ENCODE measurements around the gene BMPR1A. TPM values are rescaled to one million over a fixed set of nuclear protein-coding genes. Genes with fewer than 3 reads are reported as not detected.

BMPR1A gene
- total and polyA plus RNA-seq, 9 of the 15 experiments (the other 6 are each of a cell fraction or from before 2014, with no cell fraction given): 1.6 to 17.5 (median 9.1) TPM

DNA sequence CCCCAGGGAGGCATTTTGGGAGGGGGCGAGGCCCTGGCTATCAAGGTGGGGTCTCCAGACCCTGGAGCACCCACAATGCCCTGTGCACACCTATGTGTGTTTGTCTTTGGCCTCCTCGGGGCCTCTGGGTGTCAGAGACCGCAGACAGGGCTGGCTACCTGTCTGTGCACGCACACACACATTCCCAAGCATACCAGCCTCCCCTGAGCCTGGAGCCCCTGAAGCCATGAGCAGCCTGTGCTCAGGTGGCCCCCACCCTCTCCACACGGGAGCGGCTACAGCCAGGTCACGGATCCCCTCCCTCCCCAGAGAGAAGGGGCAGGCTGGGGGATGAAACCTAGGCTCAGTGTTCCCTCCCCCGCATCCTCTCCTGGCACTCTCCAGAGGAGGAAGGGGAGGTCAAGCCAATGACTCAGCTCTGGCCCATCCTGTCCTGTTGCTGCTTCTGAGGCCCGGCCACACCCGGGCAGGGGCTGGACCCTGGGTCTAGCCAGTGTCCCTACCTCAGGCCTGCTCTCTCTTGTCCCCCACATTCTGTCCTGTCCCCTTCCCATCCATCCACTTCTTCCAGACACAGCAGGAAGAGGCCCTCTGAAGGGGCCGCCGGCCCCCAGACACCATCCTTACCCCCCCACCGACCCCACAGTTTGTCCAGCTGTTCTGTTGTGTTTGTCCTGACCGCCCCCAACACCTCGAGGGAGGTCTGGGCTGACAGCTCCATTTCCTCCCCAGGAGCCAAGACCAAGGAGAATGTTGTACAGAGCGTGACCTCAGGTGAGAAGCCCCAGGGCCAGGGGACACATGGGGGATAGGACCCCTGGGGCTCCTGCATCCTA is 202.7 kb downstream of the BMPR1A start:
- H4K20me1 ChIP-seq (replicated peaks; ENCODE audit: control insufficient read depth, insufficient read depth, low read length): no peaks in the 10 kb centered on the region
- POLR2A ChIA-PET: no interaction called here
- no peaks in the 10 kb centered on the region for H3K27me3 ChIP-seq (ENCODE audit: control insufficient read depth in 2 of 2, insufficient read depth in 2 of 2, low read length in 2 of 2)
- H3K9ac ChIP-seq (ENCODE audit: insufficient read depth in 1 of 2, low read depth in 2 of 2, low read length in 2 of 2): peak overlapping the region; percentile 79 to 90
- CTCF ChIA-PET (ENCODE audit: low intra/inter-chr PET ratio): interaction anchor here (4.5 kb wide), 1 partner anchor 20 kb away, joined by 28 read pairs; no protein-coding TSS in a partner anchor
- H3K36me3 ChIP-seq (ENCODE audit: control insufficient read depth, insufficient read depth, low read length): peaks cover 4% of the 10 kb centered on the region; the same call in 2 of the 3 replicates
- no peaks in the 10 kb centered on the region for H3K9me3 ChIP-seq (replicated peaks; ENCODE audit: control insufficient read depth, insufficient read depth, low read depth, low read length)
- peak overlapping the region; percentile 83 for H3K4me2 ChIP-seq (ENCODE audit: insufficient read depth, low read length)
- H3K9me1 ChIP-seq (ENCODE audit: control insufficient read depth, insufficient read depth, low read length): no peaks in the 10 kb centered on the region
- FAIRE-seq: peak; percentile 99
- H3K27ac ChIP-seq (ENCODE audit: extremely low read depth, low read depth, low read length): peak overlapping the region; percentile 91
- peak; percentile 80 to 94 (median 84) for DNase-seq (ENCODE audit: extremely low read depth in 1 of 4, low spot score in 3 of 4)
- in situ Hi-C loops (cut with MboI): no loop called here
- intact Hi-C loops (cut with micrococcal nuclease): no loop called here
- WGBS (ENCODE audit: insufficient coverage, low coverage, missing lambda C conversion rate): 3% methylated on average over 8 of the region's 16 CpGs
- peak; percentile 77 for ATAC-seq
- peak overlapping the region; percentile 49 for H3K4me3 ChIP-seq
- H2AFZ ChIP-seq (ENCODE audit: low read depth, low read length): peak overlapping the region; percentile 83
- no TSS peak for BruUV-seq (replicated peaks)
- H3K4me1 ChIP-seq (replicated peaks in 1 of 2; ENCODE audit: control insufficient read depth in 2 of 2, insufficient read depth in 2 of 2, low read length in 2 of 2): peaks cover 62 to 85% of the 10 kb centered on the region in 2 experiments
- H3K79me2 ChIP-seq (ENCODE audit: control insufficient read depth, insufficient read depth, low read length): peaks cover 17% of the 10 kb centered on the region; the same call in 2 of the 3 replicates
- TF ChIP-seq CREBBP (IDR thresholded peaks at IDR 0.05; ENCODE audit: low read depth, low read length) (no peak), DPF2 (IDR thresholded peaks at IDR 0.05) (peak; percentile 47; the same call in 1 of the 2 replicates), ATF7 (IDR thresholded peaks at IDR 0.05) (no peak), SMARCE1 (IDR thresholded peaks at IDR 0.05) (peak; percentile 59), POLR2B (IDR thresholded peaks at IDR 0.05; ENCODE audit: low read depth, partially characterized antibody) (peak; percentile 57), ZNF197 (CRISPR knock-in tag; IDR thresholded peaks at IDR 0.05; ENCODE audit: low read depth) (no peak), SIN3A (IDR thresholded peaks at IDR 0.05; ENCODE audit: borderline replicate concordance in 2 of 2, control insufficient read depth in 1 of 2, low read depth in 2 of 2, low read length in 2 of 2) (peak in 1 of 2 experiments; percentile 17; a peak in 1 of 4 replicates), HEY1 (CRISPR knock-in tag; IDR thresholded peaks at IDR 0.05; ENCODE audit: borderline replicate concordance) (no peak), ZNF253 (CRISPR knock-in tag; conservative IDR thresholded peaks at IDR 0.05) (no peak), CAMTA2 (CRISPR knock-in tag; conservative IDR thresholded peaks at IDR 0.05) (no peak), ZNF764 (CRISPR knock-in tag; IDR thresholded peaks at IDR 0.05; ENCODE audit: low read depth) (no peak), SUPT5H (IDR thresholded peaks at IDR 0.05) (peak; percentile 74), ZBTB7A (IDR thresholded peaks at IDR 0.05; ENCODE audit: borderline replicate concordance, control insufficient read depth, low read depth, low read length) (peak; percentile 89), RBFOX2 (IDR thresholded peaks at IDR 0.05; ENCODE audit: low read depth, low read length) (peak; percentile 57), ZNF584 (CRISPR knock-in tag; IDR thresholded peaks at IDR 0.05; ENCODE audit: low read depth) (no peak), MEF2D (tag; conservative IDR thresholded peaks at IDR 0.05; ENCODE audit: low read depth) (no peak), MYNN (IDR thresholded peaks at IDR 0.05) (peak; percentile 75), MYNN (CRISPR knock-in tag; IDR thresholded peaks at IDR 0.05) (no peak), LEF1 (IDR thresholded peaks at IDR 0.05) (0 out of 2 replicates have a peak, but pooled peaks have one; percentile 34)
- TF ChIP-seq, protein P1, sequence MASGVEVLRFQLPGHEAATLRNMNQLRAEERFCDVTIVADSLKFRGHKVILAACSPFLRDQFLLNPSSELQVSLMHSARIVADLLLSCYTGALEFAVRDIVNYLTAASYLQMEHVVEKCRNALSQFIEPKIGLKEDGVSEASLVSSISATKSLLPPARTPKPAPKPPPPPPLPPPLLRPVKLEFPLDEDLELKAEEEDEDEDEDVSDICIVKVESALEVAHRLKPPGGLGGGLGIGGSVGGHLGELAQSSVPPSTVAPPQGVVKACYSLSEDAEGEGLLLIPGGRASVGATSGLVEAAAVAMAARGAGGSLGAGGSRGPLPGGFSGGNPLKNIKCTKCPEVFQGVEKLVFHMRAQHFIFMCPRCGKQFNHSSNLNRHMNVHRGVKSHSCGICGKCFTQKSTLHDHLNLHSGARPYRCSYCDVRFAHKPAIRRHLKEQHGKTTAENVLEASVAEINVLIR (CRISPR knock-in tag; IDR thresholded peaks at IDR 0.05): no peak
- TF ChIP-seq, protein P2, sequence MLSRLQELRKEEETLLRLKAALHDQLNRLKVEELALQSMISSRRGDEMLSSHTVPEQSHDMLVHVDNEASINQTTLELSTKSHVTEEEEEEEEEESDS (CRISPR knock-in tag; IDR thresholded peaks at IDR 0.05): no peak
- TF ChIP-seq, protein P3, sequence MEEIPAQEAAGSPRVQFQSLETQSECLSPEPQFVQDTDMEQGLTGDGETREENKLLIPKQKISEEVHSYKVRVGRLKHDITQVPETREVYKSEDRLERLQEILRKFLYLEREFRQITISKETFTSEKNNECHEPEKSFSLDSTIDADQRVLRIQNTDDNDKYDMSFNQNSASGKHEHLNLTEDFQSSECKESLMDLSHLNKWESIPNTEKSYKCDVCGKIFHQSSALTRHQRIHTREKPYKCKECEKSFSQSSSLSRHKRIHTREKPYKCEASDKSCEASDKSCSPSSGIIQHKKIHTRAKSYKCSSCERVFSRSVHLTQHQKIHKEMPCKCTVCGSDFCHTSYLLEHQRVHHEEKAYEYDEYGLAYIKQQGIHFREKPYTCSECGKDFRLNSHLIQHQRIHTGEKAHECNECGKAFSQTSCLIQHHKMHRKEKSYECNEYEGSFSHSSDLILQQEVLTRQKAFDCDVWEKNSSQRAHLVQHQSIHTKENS (CRISPR knock-in tag; IDR thresholded peaks at IDR 0.05): no peak

Data from K562 (cell line).